ENCODE data around the gene NF2.
"Not testable (repeated sequence)": the region's sequence is repeated elsewhere in the genome, so short reads cannot be mapped to it uniquely, and the experiment has no call there.

Gene NF2

GRCh38 chr22:29594447-29594846, 9.0 kb upstream of the NF2 start:
- DNase-seq (ENCODE audit: low read depth in 2 of 3, low spot score in 2 of 3) = not testable (repeated sequence)

- DNase-seq (ENCODE audit: low read depth in 2 of 3, low spot score in 2 of 3) = no peak
Observed at GRCh38 chr22:29596408-29596807, 7.0 kb upstream of the NF2 start.

- not testable (repeated sequence) for DNase-seq (ENCODE audit: low read depth in 2 of 3, low spot score in 2 of 3)
Observed at GRCh38 chr22:29597871-29598683, 5.4 kb upstream of the NF2 start.

DNA sequence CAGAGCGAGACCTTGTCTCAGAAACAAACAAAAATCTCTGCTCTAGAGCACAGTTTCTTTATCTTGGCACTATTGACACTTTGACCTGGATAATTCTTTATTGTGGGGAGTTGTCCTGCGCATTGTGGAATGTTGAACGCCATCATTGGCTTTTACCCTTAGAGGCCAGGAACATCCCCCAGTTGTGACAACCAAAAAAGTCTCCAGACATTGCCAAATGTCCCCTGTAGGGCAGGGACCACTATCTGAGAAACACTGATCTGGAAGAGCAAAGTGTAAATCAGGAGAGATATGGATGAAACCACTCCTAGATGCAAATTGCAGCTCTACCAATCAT, 4.8 kb upstream of the NF2 start:
- DNase-seq (ENCODE audit: low read depth in 2 of 3, low spot score in 2 of 3) = no peak

GRCh38 chr22:29604076-29604360, 585 bp downstream of the NF2 start:
- DNase-seq (ENCODE audit: low read depth in 2 of 3, low spot score in 2 of 3) = no peak

GRCh38 chr22:29605527-29605850, 2.1 kb downstream of the NF2 start:
- DNase-seq (ENCODE audit: low read depth in 2 of 3, low spot score in 2 of 3) = no peak

DNA sequence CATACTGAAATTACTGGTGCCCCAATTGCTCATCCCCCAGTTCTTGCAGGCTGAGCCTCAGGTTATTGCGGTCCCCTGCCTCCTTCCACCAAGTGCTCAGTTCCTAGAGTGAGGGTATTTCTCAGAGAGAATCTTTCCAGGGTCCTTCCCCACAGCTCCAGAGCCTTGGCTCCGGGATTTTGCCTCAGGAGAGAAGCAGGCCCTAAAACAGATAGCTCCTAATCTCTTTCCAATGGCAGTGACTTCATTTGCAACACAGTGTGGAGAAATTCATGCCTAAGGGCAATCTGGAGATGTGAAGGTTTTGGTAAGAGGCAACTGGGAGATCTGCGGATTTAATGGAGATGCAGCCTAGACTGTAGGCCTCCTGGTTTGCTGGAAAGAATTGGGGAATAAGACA, 2.9 kb downstream of the NF2 start:
- DNase-seq (ENCODE audit: low read depth in 2 of 3, low spot score in 2 of 3) = no peak

- no peak for DNase-seq (ENCODE audit: low read depth in 2 of 3, low spot score in 2 of 3)
Observed at GRCh38 chr22:29607426-29607825, 4.0 kb downstream of the NF2 start.

DNA sequence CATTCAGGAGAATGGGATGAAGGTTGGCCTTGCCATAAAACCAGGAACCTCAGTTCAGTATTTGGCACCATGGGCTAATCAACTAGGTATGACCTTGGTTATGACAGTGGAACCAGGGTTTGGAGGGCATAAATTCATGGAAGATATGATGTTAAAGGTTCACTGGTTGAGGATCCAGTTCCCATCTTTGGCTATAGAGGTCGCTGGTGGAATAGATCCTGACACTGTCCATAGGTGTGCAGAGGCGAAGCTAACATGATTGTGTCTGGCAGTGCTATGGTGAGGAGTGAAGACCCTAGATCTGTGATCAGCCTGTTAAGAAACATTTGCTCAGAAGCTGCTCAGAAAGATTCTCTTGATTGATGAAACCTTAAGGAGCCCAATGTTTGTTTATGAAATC, 5.7 kb downstream of the NF2 start:
- no peak for DNase-seq (ENCODE audit: low read depth in 2 of 3, low spot score in 2 of 3)

- DNase-seq (ENCODE audit: low read depth in 2 of 3, low spot score in 2 of 3) = no peak
Observed at GRCh38 chr22:29610780-29611179, 7.3 kb downstream of the NF2 start.

- DNase-seq (ENCODE audit: low read depth in 2 of 3, low spot score in 2 of 3) = no peak
Observed at GRCh38 chr22:29615705-29616327, 12.4 kb downstream of the NF2 start.

- DNase-seq (ENCODE audit: low read depth in 2 of 3, low spot score in 2 of 3) = no peak
Observed at GRCh38 chr22:29617922-29618629, 14.6 kb downstream of the NF2 start.

DNA sequence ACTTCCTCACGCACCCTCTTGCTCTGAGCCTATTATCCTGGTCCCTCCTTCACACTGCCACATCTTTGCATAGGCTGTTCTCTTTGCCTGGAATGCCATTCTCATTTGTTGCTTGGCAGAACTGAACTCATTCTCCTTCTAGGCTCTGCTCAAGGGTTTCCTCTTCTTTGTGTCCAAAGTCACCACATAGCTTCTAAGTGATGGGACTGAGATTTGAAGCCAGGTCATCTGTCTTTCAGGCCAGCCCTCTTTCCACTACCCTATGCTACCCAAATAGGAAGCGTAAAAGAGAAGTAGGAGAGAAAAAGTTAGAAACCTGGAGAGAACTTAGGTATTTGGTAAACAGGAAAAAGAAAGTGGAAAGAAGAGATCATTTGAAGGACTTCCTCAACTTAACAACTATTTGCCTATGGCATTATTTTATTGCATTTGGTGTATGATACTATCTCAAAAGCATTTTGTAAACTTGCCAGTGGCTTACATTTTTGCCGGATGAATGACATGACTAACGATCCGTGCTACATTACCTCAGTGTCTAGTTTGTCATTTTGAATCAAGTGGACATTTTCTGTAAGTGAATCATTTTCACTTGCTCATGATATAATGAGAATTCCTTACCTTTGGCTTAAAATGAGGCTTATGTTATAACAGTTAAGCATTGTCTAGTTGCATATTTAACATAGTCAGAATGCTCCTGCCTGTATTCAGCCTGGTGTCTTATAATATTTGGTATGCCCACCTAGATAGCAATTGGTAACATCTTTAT, 18.5 kb downstream of the NF2 start:
- no peak for DNase-seq (ENCODE audit: low read depth in 2 of 3, low spot score in 2 of 3)

DNA sequence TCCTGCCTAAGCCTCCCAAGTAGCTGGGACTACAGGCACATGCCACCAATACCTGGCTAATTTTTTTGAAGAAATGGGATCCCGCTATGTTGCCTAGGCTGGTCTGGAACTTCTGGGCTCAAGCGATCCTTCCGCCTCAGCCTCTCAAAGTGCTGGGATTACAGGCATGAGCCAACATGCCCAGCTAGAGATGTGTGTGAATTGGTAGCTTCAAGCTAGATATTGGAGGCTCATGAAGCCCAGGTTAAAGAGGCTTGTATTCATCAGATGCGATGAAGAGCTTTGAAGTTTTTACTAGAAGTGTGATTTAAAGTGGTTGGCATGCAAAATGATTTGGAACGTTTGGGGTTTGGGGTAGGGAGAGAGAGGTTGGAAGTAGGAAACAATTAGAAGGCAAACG, 19.6 kb downstream of the NF2 start:
- no peak for DNase-seq (ENCODE audit: low read depth in 2 of 3, low spot score in 2 of 3)

DNA sequence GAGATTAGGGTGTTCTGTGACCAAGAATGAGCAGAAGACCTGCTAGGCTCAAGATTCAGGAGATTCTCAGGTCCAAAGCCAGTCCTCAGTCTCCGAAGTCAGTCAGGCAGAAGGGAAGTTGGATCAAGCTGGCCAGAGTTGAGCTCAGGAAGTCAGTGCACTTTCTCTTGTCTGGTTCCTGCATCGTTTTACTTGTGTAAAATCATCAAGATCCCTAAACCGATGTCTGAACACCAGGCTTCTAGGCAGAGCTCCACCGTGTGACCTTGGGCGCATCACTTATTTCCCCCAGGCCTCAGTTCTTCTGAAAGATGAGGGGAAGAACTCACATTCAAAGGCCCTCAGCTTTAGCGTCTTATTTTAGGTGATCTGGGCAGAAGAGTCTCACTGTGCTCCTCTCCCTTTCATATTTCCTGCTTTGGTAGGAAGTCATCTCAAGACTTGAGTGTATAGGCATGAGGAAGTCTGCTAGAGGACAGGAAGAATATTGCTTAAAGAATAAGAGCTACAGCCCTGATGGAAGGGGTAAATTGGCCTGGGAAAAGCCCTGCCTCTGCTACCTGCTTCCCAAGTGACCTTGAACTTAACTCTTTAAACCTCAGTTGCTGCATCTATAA, 20.2 kb downstream of the NF2 start:
- DNase-seq (ENCODE audit: low read depth in 2 of 3, low spot score in 2 of 3) = no peak

- DNase-seq (ENCODE audit: low read depth in 2 of 3, low spot score in 2 of 3) = no peak
Observed at GRCh38 chr22:29625090-29625825, 21.8 kb downstream of the NF2 start.

DNA sequence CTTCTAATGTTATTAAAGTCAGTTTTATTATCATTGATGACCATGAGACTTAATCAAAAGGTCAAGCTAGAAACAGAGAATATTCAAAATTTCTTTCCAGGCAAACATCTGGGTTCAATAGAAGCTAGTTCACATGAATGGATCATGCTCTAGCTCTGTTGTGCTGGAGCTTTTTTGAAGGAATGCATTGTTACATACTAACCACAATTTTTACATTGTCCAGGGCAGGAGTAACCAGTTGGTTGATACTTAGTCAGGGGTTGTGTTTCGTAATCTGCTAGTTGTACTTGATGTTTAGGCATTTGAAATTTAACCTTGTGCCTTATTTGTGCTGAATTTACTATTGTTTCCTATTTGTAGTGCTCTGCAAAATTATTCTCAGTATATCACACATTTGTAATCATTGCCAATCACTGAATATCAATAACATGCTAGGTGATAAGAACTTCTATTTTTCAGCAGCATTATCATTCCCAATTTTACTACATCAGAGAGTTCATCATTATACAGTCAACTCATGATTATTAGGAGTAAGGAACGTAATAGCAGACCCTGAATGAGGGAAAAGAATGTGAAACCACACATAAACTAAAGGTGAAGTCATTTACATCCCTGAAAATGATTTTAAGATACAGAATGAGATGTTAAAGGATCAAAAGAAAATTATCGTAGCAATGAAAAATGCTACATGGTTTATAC, 23.2 kb downstream of the NF2 start:
- DNase-seq (ENCODE audit: low read depth in 2 of 3, low spot score in 2 of 3) = no peak

DNA sequence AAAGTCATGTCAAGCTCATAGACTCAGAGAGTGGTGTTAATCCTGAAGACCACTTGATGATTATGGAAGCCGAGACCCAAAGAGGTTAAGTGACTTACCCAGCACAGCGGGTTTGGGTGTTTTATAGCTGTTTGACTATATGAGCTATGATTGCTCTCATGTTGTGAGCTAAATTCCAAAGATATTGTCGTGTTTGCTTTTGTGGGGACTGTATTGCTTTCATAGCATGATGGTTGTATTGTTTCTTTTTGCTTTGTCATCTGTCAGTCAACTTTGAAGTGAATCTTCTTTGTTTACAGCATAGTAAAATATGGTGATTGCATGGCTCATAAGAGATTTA, 23.7 kb downstream of the NF2 start:
- DNase-seq (ENCODE audit: low read depth in 2 of 3, low spot score in 2 of 3) = no peak

- no peak for DNase-seq (ENCODE audit: low read depth in 2 of 3, low spot score in 2 of 3)
Observed at GRCh38 chr22:29628996-29629902, 25.8 kb downstream of the NF2 start.
